CD14-positive monocyte (primary cell): Measurements from ENCODE around the gene MAPK1. TPM values are rescaled to one million over a fixed set of nuclear protein-coding genes. Genes with fewer than 3 reads are reported as not detected.
"Not testable (repeated sequence)": the region's sequence is repeated elsewhere in the genome, so short reads cannot be mapped to it uniquely, and the experiment has no call there.

ENCODE experiments used
- DNase-seq, 3 donors: peaks; one replicate each; pipeline ENCODE4 v3.0.0-alpha.2; 2011 to 2022
- H2AFZ ChIP-seq: 2 replicates; pipeline ENCODE4 v1.6.0; 2012; ENCODE audit warnings: mild to moderate bottlenecking, low read depth, low read length, inconsistent platforms; ENCODE audit not compliant: insufficient read depth, poor library complexity, severe bottlenecking
- H3K27ac ChIP-seq, 2 donors: 1 replicate in 1 of 2; 2 replicates in 1 of 2; pipeline ENCODE4 v1.5.1; 2012 to 2013; ENCODE audit warnings: low read length in 2 of 2, control low read depth in 1 of 2, inconsistent platforms in 1 of 2, low read depth in 1 of 2, mild to moderate bottlenecking in 1 of 2
- H3K27me3 ChIP-seq, 2 donors: one replicate each; pipeline versions ENCODE4 v1.6.0 to v1.6.1; 2011 to 2013; ENCODE audit warnings: low read length in 2 of 2; ENCODE audit not compliant: control insufficient read depth in 2 of 2, insufficient read depth in 2 of 2
- H3K36me3 ChIP-seq, 2 donors: replicated peaks in 1 of 2; 1 replicate in 1 of 2; 2 replicates in 1 of 2; pipeline versions ENCODE4 v1.5.1 to v1.6.1; 2012 to 2013; ENCODE audit warnings: low read length in 2 of 2, control low read depth in 1 of 2, inconsistent platforms in 1 of 2, mild to moderate bottlenecking in 1 of 2; ENCODE audit not compliant: insufficient read depth in 2 of 2, control insufficient read depth in 1 of 2
- H3K4me1 ChIP-seq, 2 donors: 1 replicate in 1 of 2; 2 replicates in 1 of 2; pipeline versions ENCODE4 v1.5.1 to v1.6.1; 2012 to 2013; ENCODE audit warnings: low read length in 2 of 2, control low read depth in 1 of 2, inconsistent platforms in 1 of 2, mild to moderate bottlenecking in 1 of 2, moderate library complexity in 1 of 2; ENCODE audit not compliant: insufficient read depth in 2 of 2, control insufficient read depth in 1 of 2
- H3K4me2 ChIP-seq: replicated peaks from 2 replicates; pipeline ENCODE3; 2012; ENCODE audit warnings: low read length, moderate library complexity, mild to moderate bottlenecking; ENCODE audit not compliant: poor library complexity, severe bottlenecking; ENCODE audit errors: extremely low read depth
- H3K4me3 ChIP-seq, 3 experiments: fragments of 200-600 bp in 1 of 3; sonication (generic) in 1 of 3; replicated peaks in 1 of 3; 1 replicate in 2 of 3; 2 replicates in 1 of 3; pipeline ENCODE4 v1.5.1; 2011 to 2013; ENCODE audit warnings: low read length in 3 of 3, mild to moderate bottlenecking in 3 of 3, control low read depth in 2 of 3, low read depth in 2 of 3, inconsistent platforms in 1 of 3, moderate library complexity in 1 of 3
- H3K79me2 ChIP-seq: 2 replicates; pipeline ENCODE4 v1.6.0; 2012; ENCODE audit warnings: mild to moderate bottlenecking, control low read depth, inconsistent platforms, low read length, moderate library complexity; ENCODE audit not compliant: insufficient read depth
- H3K9ac ChIP-seq: 2 replicates; pipeline ENCODE4 v1.6.0; 2017; ENCODE audit warnings: low read length, mild to moderate bottlenecking; ENCODE audit not compliant: insufficient read depth, poor library complexity, severe bottlenecking
- H3K9me3 ChIP-seq, 2 donors: replicated peaks in 1 of 2; 1 replicate in 1 of 2; 2 replicates in 1 of 2; pipeline versions ENCODE4 v1.5.1 to v1.6.1; 2012 to 2013; ENCODE audit warnings: low read length in 2 of 2, control low read depth in 1 of 2; ENCODE audit not compliant: control insufficient read depth in 1 of 2, insufficient read depth in 1 of 2
- H4K20me1 ChIP-seq: 2 replicates; pipeline ENCODE4 v1.6.0; 2012; ENCODE audit warnings: mild to moderate bottlenecking, low read length, control low read depth, moderate library complexity; ENCODE audit not compliant: insufficient read depth
- H3K27ac Mint-ChIP-seq, 7 donors: one replicate each; pipeline ENCODE4 v1.8.0; 2020; ENCODE audit warnings: mild to moderate bottlenecking in 7 of 7, mixed read lengths in 7 of 7, moderate library complexity in 6 of 7, inconsistent platforms in 2 of 7
- H3K27me3 Mint-ChIP-seq, 3 donors: one replicate each; pipeline ENCODE4 v1.8.0; 2021 to 2022; ENCODE audit warnings: low read depth in 3 of 3, mild to moderate bottlenecking in 3 of 3, mixed read lengths in 3 of 3, moderate library complexity in 3 of 3, inconsistent platforms in 1 of 3
- H3K36me3 Mint-ChIP-seq, 2 donors: one replicate each; pipeline ENCODE4 v1.8.0; 2020; ENCODE audit warnings: mixed read lengths in 2 of 2, inconsistent platforms in 1 of 2, mild to moderate bottlenecking in 1 of 2
- H3K4me1 Mint-ChIP-seq: one replicate; pipeline ENCODE4 v1.8.0; 2020; ENCODE audit warnings: mild to moderate bottlenecking, mixed read lengths
- H3K4me3 Mint-ChIP-seq, 2 donors: one replicate each; pipeline ENCODE4 v1.8.0; 2020; ENCODE audit warnings: mild to moderate bottlenecking in 2 of 2, mixed read lengths in 2 of 2, moderate library complexity in 1 of 2
- H3K9me3 Mint-ChIP-seq, 7 donors: one replicate each; pipeline ENCODE4 v1.8.0; 2020 to 2022; ENCODE audit warnings: mixed read lengths in 7 of 7, mild to moderate bottlenecking in 6 of 7, moderate library complexity in 6 of 7, inconsistent platforms in 2 of 7
- CTCF ChIP-seq: fragments of 200-600 bp; IDR thresholded peaks from one replicate; pipeline ENCODE4 v1.8.0; 2022; ENCODE audit warnings: antibody characterized with exemption, mild to moderate bottlenecking
- WGBS: methylation state at CpG from one replicate; pipeline ENCODE4 v1.1.5; 2013; ENCODE audit warnings: missing lambda C conversion rate; ENCODE audit not compliant: insufficient coverage; 5-methylcytosine and 5-hydroxymethylcytosine counted together
- intact Hi-C, 2 donors: fragments of 100-400 bp; cut with micrococcal nuclease; formaldehyde crosslinking; loops; one replicate each; pipeline versions ENCODE4 v1.15.0 to v1.15.1; 2023
- polyA plus RNA-seq, 3 donors: library from polyadenylated mRNA; depleted of rRNA in 1 of 3; unstranded in 2 of 3; stranded (reverse) in 1 of 3; fragments of 300-500 nt in 2 of 3; fragments of >200 nt in 1 of 3; fragmentation: Illumina TruSeq in 2 of 3; gene quantifications; 1 replicate in 2 of 3; 2 replicates in 1 of 3; pipeline ENCODE4 v1.2.3, GENCODE V29; 2012 to 2021

Gene MAPK1
- polyA plus RNA-seq, 3 donors: 47.0 to 148 (median 118) TPM

- no peak for TF ChIP-seq CTCF
- Mint-ChIP-seq H3K36me3 (peaks cover 0 to 2% of the 10 kb centered on the region in 2 donors), H3K4me3 (no peak overlapping the region), H3K9me3 (no peaks in the 10 kb centered on the region), H3K27me3 (no peaks in the 10 kb centered on the region), H3K4me1 (peaks cover 18% of the 10 kb centered on the region), H3K27ac (no peak overlapping the region)
- WGBS: 100% methylated on average over 1 of the region's 4 CpGs
- no peak for DNase-seq
- Histone ChIP-seq H3K9ac (no peak overlapping the region), H3K36me3 (no peaks in the 10 kb centered on the region), H3K27ac (no peak overlapping the region), H3K4me1 (peaks cover 8 to 10% of the 10 kb centered on the region in 2 donors), H3K4me2 (no peak overlapping the region), H4K20me1 (no peaks in the 10 kb centered on the region), H3K27me3 (no peaks in the 10 kb centered on the region), H2AFZ (no peak overlapping the region), H3K79me2 (no peaks in the 10 kb centered on the region), H3K9me3 (no peaks in the 10 kb centered on the region), H3K4me3 (no peak overlapping the region)
- intact Hi-C loops: no loop called here
Measured at GRCh38 chr22:21718499-21718898, 148.9 kb downstream of the MAPK1 start.

DNA sequence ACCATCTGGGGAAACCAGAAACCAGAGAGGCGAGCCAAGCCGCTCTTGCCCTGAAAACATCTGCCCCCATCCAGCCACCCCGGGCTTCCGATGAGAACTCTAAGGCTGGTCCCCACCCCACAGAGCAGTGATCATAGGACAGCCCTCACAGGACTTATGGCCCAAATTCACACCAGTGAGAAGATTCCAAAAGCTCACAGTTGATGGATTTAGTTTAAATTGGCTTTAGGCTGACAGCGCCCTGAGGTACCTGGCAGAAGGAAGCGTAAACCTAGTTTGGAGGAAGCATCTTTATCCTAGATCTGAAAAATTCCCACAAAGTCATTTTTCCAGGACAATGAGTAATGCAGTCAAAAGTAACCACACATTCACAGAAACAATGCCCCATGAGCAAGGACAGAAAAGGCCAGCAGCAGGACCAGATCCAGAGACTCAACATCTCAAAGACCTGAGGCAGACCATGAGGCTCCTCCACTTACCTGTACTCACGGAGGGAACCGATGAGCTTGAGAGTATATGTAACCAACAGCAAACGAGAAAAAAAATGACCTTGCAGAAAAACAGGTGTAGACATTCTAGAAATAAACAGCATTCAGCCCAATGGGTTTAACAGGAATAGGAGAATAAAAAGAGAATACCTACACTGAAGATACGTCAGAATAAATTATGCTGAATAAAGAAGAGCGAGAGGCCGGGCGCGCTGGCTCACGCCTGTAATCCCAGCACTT, 150.9 kb downstream of the MAPK1 start:
- H3K9me3 ChIP-seq, H3K27me3 Mint-ChIP-seq, H3K79me2 ChIP-seq, H3K4me3 ChIP-seq, H3K27me3 ChIP-seq, H2AFZ ChIP-seq, H4K20me1 ChIP-seq, H3K9me3 Mint-ChIP-seq, H3K27ac ChIP-seq, H3K36me3 Mint-ChIP-seq, H3K36me3 ChIP-seq, H3K4me3 Mint-ChIP-seq, H3K27ac Mint-ChIP-seq, H3K9ac ChIP-seq, intact Hi-C loops, H3K4me2 ChIP-seq, DNase-seq: not testable (repeated sequence)
- H3K4me1 Mint-ChIP-seq: peaks cover 26% of the 10 kb centered on the region
- peaks cover 8 to 17% of the 10 kb centered on the region in 2 donors for H3K4me1 ChIP-seq
- WGBS: 90% methylated on average over 6 of the region's 15 CpGs
